Erythroblast (primary cell): ENCODE measurements around the gene WDR7.

Experiments
- DNase-seq, 2 experiments: peaks; one replicate each; lab custom pipeline; 2025; lab: John Stamatoyannopoulos, UW
- GATA1 ChIP-seq: IDR thresholded peaks from 2 replicates; pipeline ENCODE4 v1.6.1; 2011; ENCODE audit warnings: low read depth, mild to moderate bottlenecking, control low read depth, low read length, moderate library complexity
- POLR2A ChIP-seq: IDR thresholded peaks from 2 replicates; pipeline ENCODE4 v1.6.1; 2011; ENCODE audit warnings: mild to moderate bottlenecking, low read length

Gene WDR7

DNA sequence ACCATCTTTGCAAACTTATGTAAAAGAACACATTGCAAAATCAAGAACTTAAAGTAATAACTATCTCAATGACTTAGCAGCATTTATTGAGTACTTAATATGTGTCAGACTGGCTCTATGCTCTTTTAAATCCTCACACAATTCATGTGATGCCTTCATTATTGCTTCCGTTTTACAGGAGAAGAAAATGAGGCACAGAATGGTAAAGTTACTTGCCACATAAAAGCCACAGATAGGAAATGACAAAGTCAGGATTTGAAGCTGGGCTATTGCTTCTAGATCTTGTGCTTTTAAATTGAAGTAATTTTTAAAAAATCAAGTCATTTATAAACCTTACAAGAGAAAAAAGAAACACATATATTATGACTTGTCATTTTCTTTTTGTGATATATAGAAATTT lies 174.2 kb downstream of the WDR7 start:
- no peak for DNase-seq
- no peak for TF ChIP-seq GATA1
- no peak for TF ChIP-seq POLR2A

DNA sequence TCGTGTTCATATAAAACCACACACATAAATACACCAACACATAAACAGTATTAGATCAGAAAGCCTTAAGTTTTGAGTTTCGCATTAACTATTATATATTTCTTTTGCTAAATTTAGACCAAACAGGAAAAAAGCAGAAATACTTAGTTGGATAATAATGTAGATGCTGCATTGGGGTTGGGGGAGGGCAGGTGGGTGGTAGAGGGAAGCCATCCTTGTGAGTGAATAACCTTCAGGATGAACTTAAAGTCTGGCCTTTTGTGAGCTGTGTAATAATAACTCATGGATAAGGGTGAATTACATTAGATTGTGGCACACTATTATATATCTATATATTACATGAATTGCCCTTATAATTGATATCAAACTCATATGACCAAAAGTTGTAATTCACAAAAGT lies 174.7 kb downstream of the WDR7 start:
- no peak for DNase-seq
- TF ChIP-seq POLR2A: no peak

DNA sequence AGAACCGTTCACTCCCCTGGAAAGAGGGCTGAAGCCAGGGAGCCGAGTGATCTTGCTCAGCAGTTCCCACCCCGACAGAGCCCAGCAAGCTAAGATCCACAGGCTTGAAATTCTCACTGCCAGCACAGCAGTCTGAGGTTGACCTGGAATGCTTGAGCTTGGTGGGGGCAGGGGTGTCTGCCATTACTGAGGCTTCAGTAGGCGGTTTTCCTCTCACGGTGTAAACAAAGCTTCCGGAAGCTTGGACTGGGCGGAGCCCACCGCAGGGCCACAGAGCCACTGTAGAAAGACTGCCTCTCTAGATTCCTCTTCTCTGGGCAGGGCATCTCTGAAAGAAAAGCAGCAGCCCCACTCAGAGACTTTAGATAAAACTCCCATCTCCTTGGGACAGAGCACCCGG lies 180.8 kb downstream of the WDR7 start:
- DNase-seq: no peak
- TF ChIP-seq POLR2A: no peak
- TF ChIP-seq GATA1: no peak

DNA sequence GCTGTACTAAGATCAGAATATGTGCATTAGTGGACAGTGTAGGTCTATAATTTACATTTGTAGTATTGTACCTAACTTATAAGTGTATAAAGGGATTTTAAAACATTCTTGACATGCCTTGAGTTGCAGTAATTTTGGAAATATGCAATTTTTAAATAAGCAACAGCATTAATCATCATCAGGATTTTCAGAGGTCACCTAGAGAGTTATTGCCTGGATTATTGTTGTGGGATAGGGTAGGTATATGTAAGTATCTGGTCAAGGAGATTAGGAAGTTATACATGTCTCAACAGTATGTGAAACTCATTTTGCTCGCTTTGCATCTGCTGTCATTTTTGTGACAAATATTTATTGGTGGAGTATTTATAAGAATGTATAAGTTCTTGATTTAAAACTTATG lies 184.2 kb downstream of the WDR7 start:
- no peak for DNase-seq
- TF ChIP-seq GATA1 (no peak), POLR2A (no peak)

DNA sequence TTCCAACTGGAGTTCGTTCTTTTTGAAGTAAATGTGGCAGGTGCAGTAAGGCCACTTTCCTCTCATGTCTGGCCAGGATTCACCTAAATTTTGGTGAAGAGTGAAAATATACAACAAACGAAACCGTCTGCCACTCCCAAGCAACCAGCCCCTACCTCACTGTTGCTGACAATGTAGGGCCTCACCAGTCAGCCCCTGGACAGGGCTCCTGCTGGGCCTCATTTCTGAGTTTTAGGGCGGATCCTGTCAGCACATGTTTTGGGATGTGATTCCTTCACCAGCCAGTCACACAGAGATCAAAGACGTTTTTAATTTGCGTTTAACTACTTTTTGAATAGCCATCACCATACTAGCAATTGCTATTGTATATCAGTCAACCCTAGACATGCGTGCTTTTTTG lies 185.0 kb downstream of the WDR7 start:
- DNase-seq: no peak
- TF ChIP-seq POLR2A: no peak
- no peak for TF ChIP-seq GATA1

DNA sequence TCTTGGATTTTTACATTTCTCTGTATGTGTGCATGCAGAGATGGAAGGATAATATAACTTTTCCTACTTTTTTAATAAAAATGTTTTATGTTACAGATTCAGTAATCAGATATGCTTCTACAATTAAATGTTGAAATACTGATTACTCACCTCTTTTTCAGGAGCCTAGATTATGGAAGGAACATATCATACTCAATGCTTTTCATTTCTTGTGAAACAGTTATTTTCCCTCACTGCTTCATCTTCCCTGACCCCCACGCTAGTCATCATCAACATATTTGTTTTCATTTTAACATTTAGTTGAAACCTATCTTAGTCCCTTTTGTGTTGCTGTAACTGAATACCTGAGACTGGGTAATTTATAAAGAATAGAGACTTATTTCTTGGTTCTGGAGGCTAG lies 190.7 kb downstream of the WDR7 start:
- TF ChIP-seq POLR2A (no peak), GATA1 (no peak)
- no peak for DNase-seq

DNA sequence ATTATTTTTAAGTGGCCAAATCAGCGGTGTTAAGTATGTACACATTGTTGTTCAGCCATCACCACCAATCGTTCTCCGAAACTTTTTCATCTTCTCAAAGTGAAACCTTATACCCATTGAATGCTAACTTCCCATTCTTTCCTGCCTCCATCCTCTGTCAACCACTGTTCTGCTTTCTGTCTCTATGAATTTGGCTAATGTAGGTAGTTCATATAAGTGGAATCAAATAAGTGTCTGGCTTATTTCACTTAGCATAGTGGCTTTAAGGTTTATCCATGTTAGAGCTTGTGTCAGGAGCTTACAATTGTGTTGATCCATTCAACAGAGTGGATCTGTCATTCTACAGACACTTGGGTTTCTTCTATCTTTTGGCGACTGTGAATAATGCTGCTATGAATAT lies 192.1 kb downstream of the WDR7 start:
- TF ChIP-seq POLR2A: no peak
- no peak for DNase-seq

DNA sequence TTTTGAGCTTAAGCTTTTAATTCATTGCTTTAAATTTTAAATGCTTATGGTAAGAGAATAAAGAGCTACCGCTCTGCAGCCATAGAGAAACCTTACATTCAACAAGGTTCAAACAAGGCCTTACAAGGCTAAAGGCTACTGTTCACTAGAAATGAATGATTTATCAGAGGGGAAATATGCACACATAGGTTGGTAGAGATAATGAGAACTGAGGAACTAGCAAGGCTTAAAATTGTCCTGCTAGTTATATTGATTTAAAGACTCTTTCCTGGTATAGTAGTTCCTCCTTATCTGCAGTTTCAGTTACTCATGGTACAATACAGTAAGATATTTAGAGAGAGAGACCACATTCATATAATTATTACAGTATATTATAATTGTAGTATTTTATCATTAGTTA lies 193.4 kb downstream of the WDR7 start:
- TF ChIP-seq GATA1 (no peak), POLR2A (no peak)

DNA sequence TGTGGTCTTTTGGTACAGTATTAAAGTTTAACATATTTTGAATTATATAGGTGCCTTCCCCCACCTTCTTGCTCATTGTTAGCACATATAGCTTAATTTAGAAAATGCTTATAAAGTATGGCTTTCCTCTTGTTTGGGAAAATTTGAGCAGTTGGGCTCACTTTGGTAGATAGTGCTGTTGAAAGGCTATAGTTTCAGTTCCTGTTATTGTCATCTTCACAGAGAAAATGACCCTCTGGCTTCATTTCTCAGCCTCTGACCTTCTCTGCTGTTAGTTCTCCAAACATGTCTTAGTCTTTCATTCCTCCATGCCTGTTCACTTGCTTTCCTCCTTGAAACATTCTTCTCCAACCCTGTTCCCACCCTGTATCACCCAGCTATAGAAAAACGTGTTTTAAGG lies 200.6 kb downstream of the WDR7 start:
- TF ChIP-seq GATA1 (no peak), POLR2A (no peak)
- DNase-seq: no peak

More for the DNA sequence above, 193.4 kb downstream of the WDR7 start:
- peak in 1 of 2 experiments; percentile 22 for DNase-seq

DNA sequence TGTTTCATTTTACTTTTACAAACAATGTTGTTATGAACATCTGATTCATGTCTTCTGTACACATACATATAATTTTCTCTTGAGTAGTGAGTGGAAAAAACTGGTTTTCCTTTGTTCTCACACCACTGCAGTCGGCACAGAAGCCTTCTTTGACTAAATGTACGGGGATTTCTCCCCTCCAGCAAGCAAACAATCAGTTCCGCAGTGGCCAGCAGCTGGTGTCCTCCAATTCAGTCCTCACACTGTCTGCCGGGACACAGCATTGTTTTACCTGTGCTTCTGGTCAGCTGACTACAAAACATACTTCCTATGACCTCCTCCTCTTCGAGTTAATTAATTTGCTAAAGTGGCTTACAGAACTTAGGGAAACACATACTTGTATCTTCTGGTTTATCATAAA lies 202.8 kb downstream of the WDR7 start:
- DNase-seq: no peak
- no peak for TF ChIP-seq POLR2A

DNA sequence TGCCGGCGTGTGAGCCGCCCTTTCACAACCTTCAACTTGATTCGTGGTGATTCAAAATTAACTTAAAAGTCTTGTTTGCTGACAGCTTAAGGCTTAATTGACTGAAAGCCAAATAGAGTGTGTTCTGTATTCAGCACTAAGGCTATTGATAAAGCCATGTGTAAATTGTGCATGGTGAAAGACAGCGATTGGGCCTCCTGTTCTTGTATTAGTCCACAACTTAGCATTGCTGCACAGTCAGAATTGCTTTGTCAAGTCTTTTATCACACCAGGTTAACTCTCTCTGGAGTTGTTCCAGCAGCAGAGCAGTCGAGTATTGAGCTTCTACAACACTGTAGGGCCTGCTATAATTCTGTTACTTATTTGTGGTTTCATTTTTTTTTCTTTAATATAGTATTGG lies 210.1 kb downstream of the WDR7 start:
- no peak for DNase-seq
- no peak for TF ChIP-seq GATA1
- TF ChIP-seq POLR2A: no peak

DNA sequence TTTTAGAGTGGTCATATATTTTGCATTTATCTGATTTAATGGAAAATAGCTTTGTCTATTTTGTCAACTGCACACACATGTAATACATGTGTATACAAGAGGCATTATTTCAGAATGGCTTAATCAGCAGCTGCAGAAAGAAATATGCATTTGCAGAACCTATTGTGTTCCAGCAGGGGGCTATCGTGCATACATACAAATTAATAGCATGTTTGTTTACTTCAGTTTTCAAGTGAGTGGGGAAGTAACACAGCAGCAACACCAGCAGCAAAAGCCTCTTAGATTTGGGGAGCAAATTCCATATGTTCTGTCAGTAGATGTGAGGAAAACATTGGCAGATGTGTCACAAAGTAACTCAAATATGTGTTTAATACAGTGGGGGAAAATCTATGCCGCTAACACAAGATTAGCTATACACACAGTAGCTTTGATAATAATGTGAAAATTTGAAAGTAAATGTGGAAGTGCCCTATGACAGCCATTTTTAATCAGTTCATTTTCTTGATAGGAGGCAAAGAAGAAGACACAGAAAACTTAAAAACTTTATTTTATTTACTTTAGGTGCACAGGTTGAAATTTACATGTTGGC lies 218.1 kb downstream of the WDR7 start:
- no peak for TF ChIP-seq POLR2A
- no peak for TF ChIP-seq GATA1
- peak; percentile 71 to 77 for DNase-seq

DNA sequence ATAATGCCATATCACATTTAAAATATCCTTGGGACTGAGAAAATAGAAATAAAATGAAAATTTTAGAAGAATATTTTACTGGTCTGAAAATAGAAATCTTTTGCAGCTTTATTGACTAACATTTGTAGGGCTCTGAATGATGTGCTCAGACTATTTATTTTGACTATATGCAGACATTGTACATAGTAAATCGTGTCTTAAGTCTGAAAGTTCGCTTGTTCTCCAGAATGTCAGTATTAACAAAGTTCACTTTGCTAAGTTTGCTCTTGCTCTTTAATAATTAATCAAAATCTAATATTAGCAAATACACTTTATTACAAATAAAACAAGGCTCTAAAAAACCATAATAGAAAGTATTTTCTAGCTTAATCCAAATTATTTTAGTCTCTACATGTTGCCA lies 219.8 kb downstream of the WDR7 start:
- TF ChIP-seq GATA1: no peak
- TF ChIP-seq POLR2A: no peak
- DNase-seq: no peak

DNA sequence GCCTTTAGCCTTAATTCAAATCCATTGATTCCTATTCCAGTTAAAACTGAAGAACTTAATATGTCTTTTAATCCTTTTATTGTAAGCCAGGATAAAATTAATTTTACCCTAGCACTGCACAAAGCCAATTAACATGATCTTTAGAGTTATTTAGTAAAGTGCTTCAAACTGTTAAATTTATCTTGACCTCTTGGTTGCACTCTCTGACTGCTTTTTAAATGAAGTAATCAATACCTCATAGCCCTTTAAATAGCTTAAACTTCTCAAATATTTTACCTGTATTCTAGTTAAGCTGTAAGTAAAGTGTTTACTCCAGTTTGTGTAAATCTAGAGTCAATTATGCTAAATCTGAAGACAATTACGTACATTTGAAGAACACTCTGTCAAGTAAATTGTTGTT lies 221.0 kb downstream of the WDR7 start:
- no peak for TF ChIP-seq GATA1
- TF ChIP-seq POLR2A: no peak

DNA sequence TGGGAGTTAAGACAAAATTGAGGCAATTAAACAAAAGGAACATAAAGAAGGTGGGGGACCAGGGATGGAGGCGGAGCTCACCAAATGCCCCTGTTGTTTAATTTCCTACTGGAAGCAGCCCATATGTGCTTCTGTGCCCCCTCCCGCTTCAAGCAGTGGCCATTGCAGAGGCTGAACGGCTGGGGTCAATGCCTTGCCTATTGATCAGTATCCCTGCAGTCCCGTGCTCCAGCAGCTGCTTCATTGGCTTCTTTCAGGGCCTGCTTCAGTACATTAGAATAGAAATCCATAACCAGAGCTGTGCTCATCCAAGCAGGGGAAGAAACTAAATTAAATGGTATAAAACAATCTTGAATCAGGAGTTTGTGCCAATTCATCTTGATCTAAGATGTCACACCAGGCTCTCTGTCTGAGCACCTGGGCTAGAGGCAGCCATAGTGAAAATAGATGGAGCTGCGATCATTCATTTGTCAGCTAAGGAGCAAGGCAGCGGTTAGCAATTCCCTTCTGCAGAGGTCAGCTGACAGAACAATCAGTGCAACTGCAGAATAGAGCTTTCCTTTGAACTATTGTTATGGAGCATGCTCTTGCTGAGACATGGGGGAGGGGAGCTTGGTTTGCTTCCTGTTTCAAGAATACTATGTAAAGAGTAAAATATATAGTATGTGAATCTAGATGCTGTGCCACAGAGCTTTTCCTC lies 222.4 kb downstream of the WDR7 start:
- no peak for DNase-seq
- TF ChIP-seq POLR2A: no peak
- no peak for TF ChIP-seq GATA1

More for the DNA sequence above, 221.0 kb downstream of the WDR7 start:
- no peak for DNase-seq
